Adrenal gland (tissue), 5 donors: ENCODE results near the gene CCDC170.

Experiments
- POLR2A ChIP-seq, 2 donors: fragments of 450-650 bp; IDR thresholded peaks; one replicate each; pipeline ENCODE4 v1.6.1; 2017; ENCODE audit warnings: antibody characterized with exemption in 2 of 2, mild to moderate bottlenecking in 2 of 2, moderate library complexity in 1 of 2
- TF ChIP-seq, protein P1 (sequence below), 6 experiments: fragments of 450-650 bp in 4 of 6; fragments of 200-600 bp in 2 of 6; sonication (generic) in 1 of 6; IDR thresholded peaks; 1 replicate in 5 of 6; 2 replicates in 1 of 6; pipeline versions ENCODE4 v1.5.1 to v1.8.0; 2016 to 2021; ENCODE audit warnings: antibody characterized with exemption in 6 of 6, mild to moderate bottlenecking in 2 of 6, moderate library complexity in 1 of 6
- donor health status: DM: no; HTN: no; CAD: no.

DNA sequence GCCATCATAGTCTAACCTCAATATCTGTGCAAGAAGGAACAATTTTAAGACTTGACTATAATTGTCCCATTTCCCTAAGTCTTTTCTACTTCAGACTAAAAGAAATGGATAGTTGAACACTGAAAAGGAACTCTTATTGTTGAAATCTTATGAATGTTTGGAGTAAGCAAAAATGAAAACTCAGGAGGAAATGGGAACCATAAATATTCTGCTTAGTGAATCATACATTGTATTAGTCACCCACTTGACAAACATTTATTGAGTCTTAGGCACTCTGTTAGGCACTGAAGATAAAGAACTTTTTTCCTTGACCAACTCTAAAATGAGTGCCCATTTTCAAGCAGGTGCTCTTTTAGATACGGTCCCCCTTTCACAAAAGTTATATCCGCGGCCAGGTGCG, 8.7 kb downstream of the CCDC170 start:
- TF ChIP-seq, protein P1, sequence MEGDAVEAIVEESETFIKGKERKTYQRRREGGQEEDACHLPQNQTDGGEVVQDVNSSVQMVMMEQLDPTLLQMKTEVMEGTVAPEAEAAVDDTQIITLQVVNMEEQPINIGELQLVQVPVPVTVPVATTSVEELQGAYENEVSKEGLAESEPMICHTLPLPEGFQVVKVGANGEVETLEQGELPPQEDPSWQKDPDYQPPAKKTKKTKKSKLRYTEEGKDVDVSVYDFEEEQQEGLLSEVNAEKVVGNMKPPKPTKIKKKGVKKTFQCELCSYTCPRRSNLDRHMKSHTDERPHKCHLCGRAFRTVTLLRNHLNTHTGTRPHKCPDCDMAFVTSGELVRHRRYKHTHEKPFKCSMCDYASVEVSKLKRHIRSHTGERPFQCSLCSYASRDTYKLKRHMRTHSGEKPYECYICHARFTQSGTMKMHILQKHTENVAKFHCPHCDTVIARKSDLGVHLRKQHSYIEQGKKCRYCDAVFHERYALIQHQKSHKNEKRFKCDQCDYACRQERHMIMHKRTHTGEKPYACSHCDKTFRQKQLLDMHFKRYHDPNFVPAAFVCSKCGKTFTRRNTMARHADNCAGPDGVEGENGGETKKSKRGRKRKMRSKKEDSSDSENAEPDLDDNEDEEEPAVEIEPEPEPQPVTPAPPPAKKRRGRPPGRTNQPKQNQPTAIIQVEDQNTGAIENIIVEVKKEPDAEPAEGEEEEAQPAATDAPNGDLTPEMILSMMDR (IDR thresholded peaks at IDR 0.05), result no peak
- no peak for TF ChIP-seq POLR2A (IDR thresholded peaks at IDR 0.05)
